ENCODE measurements around the gene ERAP2. TPM values are rescaled to one million over a fixed set of nuclear protein-coding genes. Genes with fewer than 3 reads are reported as not detected.

ERAP2 gene
- total RNA-seq, 4 donors from 2014 or later = 17.2 to 28.7 (median 23.5) TPM

DNA sequence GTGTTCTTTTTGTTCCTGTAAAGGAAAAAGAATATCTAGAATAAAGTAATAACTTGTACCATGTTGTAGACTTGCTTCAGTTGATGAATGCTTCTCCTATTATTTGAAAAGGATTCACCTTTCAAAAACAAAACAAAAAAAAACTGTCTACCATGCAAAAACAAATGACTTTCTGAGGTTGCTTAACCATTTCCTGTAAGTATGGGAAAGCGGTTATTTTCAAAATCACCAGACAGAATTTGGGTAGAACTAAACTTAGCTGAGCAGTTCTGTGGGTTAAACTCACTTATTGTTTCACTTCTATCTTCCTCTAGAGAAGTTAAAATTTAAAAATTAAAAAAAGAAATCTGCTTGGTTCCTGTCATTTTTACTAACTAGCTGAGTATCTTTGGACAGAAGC is 84.8 kb downstream of the ERAP2 start:
- TF ChIP-seq, protein P1, sequence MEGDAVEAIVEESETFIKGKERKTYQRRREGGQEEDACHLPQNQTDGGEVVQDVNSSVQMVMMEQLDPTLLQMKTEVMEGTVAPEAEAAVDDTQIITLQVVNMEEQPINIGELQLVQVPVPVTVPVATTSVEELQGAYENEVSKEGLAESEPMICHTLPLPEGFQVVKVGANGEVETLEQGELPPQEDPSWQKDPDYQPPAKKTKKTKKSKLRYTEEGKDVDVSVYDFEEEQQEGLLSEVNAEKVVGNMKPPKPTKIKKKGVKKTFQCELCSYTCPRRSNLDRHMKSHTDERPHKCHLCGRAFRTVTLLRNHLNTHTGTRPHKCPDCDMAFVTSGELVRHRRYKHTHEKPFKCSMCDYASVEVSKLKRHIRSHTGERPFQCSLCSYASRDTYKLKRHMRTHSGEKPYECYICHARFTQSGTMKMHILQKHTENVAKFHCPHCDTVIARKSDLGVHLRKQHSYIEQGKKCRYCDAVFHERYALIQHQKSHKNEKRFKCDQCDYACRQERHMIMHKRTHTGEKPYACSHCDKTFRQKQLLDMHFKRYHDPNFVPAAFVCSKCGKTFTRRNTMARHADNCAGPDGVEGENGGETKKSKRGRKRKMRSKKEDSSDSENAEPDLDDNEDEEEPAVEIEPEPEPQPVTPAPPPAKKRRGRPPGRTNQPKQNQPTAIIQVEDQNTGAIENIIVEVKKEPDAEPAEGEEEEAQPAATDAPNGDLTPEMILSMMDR (IDR thresholded peaks at IDR 0.05; ENCODE audit: low read depth) = no peak

DNA sequence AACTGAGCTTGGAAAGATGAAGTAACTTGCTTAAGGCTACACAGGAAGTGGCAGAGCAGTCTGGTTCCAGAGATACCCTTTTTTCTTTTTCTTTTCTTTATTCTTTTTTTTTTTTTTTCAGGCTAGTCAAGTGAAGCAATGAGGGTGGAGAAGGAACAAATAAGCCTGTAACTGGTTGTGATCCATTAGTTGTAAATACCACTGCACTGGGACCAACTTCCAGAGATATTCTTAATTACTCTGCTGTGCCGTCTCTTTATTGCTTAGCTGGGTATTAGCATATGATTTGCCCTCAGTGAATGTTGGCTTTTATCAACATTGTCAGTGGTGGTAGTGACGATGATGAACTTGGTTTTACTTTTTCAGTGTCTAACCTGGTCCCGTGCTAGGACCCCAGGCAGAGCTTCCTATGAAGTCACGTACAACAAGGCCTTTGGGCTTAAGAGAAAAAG is 86.3 kb downstream of the ERAP2 start:
- TF ChIP-seq, protein P1 (IDR thresholded peaks at IDR 0.05; ENCODE audit: low read depth) = no peak

DNA sequence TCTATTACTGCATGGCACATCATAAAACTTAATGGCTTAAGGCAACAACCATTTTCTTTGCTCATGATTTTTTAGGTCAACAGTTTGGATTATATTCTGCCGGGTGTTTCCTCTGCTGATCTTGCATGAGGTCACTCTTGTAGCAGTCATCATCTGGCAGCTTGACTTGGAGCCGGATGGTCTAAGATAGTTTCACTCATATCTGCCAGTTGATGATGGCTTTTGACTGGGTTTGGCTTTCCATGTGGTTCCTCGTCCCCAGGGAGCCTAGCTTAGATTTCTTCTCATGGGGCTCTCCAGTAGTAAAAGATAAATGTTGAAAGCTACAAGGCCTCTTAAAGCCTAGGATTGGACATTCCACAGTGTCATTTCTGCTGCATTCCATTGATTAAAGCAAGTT is 87.0 kb downstream of the ERAP2 start:
- TF ChIP-seq, protein P1 (IDR thresholded peaks at IDR 0.05; ENCODE audit: low read depth) = no peak

DNA sequence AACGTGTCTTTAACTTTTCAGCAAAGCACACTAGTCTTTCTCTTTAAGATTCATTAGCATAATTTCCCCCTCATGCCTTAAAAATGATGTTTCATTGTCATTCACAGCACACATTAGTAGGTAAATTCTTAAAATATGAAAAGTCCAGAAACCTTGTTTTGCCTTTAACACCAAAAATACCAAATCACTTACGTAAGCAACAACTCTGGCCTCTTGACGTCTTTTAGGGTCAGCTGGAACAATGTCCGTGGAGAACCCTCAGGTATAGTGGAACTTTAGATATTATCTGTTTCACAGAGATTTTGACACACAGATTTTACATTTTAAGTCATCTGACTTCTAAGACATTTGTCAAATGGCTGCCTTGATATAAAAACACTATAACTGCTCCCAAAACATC is 90.5 kb downstream of the ERAP2 start:
- TF ChIP-seq, protein P1 (IDR thresholded peaks at IDR 0.05; ENCODE audit: low read depth) = no peak

DNA sequence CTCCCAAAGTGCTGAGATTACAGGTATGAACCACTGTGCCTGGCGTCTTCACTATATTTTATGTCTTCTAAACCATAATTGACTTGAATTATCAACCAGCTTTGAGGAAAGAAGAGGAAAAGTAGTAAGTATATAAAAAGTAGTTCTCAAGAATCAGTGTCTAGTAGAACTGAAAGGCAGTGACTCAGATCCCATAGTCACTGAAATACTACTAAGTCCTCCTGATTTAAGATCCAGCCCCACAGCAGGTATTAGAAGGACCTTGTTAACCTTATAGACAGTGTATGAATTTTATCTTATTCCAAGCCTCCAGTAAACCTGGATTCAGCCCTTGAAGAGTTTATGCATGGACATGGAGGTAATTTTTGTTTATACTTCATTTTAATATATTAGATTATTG is 91.1 kb downstream of the ERAP2 start:
- TF ChIP-seq, protein P1 (IDR thresholded peaks at IDR 0.05; ENCODE audit: low read depth) = no peak

DNA sequence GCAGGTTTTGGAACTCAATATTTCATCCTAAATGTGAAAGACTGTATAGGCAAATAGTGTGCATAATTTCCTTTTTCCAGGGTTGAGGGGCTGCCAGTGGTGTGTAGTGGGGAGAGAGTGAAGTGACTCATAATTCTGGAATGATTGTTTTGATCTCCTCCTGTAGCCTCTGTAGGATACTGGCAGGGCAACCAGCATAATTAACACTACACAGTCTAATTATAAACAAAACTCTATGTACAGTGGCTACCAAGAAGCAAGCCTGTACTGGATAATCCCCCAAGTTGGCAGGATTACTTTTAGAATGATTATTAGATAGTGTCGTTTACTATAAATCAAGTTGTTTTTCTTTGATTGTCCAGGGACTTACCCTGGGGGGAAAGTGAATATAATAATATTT is 91.8 kb downstream of the ERAP2 start:
- TF ChIP-seq, protein P1 (IDR thresholded peaks at IDR 0.05; ENCODE audit: low read depth) = no peak

DNA sequence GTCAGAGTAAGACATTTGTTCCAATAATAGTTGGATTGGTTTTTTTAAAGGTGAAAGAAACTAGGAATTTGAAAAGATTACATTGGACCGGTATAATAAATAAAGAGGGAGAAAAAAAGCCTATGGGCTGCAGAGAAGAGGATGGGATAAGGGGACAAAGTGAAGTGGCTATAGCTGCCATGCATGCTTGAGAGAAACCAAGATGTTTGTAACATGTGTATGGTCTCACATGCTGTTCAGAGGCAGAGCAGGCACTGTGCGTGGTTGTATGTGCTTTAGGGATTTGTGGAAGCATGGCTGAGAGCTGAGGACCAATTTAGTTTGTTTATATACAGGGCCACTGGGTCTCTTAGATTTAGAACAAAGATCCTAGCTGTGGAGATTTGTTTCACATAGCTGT is 92.3 kb downstream of the ERAP2 start:
- TF ChIP-seq, protein P1 (IDR thresholded peaks at IDR 0.05; ENCODE audit: low read depth) = no peak

Small RNA genes lying within 50 kb of the gene (small RNA-seq; reads per million reads assigned to genes)
- 0.49 reads per million for gene RF00019

Other genes with a start within 250 kb of the ERAP2 start
- 100 to 1,000 TPM; 296 to 432 (median 373) TPM for gene CAST, start 214.1 kb upstream of the ERAP2 start, total RNA-seq
- 10 to 100 TPM; 50.5 to 80.8 (median 66.9) TPM for gene ERAP1, start 68.6 kb upstream of the ERAP2 start, total RNA-seq
- 100 to 1,000 TPM in 2 of 4 donors, 10 to 100 TPM in 2; 74.0 to 135 (median 94.5) TPM for gene LNPEP, start 59.6 kb downstream of the ERAP2 start, total RNA-seq